ENCODE results near the gene SPATA13.
"Not testable (repeated sequence)": the region's sequence is repeated elsewhere in the genome, so short reads cannot be mapped to it uniquely, and the experiment has no call there.

DNA sequence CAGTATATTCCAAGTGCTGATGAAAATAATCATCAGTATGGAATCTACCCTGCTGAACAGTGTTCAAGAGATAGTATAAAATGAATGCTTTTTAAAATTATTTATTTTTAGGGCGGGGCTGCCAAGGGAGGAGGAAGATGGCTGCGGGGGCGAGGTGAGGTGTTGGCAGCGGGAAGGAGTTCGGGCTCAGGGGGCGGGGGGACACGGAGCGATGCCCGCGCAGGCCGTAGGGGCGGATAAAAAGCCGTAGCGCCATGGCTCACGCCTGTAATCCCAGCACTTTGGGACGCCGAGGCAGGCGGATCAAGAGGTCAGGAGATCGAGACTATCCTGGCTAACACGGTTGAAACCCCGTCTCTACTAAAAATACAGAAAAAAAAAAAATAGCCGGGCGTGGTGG lies 167.1 kb downstream of the SPATA13 start:
- not testable (repeated sequence) for TF ChIP-seq PPARA (CRISPR knock-in tag; IDR thresholded peaks at IDR 0.05; ENCODE audit: borderline replicate concordance); RARB (CRISPR knock-in tag; IDR thresholded peaks at IDR 0.05); ZNF565 (CRISPR knock-in tag; conservative IDR thresholded peaks at IDR 0.05; ENCODE audit: low read depth); ZFP3 (CRISPR knock-in tag; IDR thresholded peaks at IDR 0.05); CREB5 (CRISPR knock-in tag; IDR thresholded peaks at IDR 0.05; ENCODE audit: low read depth); ZFP30 (CRISPR knock-in tag; IDR thresholded peaks at IDR 0.05)
- TF ChIP-seq, protein P1, sequence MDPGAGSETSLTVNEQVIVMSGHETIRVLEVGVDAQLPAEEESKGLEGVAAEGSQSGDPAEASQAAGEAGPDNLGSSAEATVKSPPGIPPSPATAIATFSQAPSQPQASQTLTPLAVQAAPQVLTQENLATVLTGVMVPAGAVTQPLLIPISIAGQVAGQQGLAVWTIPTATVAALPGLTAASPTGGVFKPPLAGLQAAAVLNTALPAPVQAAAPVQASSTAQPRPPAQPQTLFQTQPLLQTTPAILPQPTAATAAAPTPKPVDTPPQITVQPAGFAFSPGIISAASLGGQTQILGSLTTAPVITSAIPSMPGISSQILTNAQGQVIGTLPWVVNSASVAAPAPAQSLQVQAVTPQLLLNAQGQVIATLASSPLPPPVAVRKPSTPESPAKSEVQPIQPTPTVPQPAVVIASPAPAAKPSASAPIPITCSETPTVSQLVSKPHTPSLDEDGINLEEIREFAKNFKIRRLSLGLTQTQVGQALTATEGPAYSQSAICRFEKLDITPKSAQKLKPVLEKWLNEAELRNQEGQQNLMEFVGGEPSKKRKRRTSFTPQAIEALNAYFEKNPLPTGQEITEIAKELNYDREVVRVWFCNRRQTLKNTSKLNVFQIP (CRISPR knock-in tag; IDR thresholded peaks at IDR 0.05; ENCODE audit: borderline replicate concordance, low read depth) = not testable (repeated sequence)
- TF ChIP-seq, protein P2, sequence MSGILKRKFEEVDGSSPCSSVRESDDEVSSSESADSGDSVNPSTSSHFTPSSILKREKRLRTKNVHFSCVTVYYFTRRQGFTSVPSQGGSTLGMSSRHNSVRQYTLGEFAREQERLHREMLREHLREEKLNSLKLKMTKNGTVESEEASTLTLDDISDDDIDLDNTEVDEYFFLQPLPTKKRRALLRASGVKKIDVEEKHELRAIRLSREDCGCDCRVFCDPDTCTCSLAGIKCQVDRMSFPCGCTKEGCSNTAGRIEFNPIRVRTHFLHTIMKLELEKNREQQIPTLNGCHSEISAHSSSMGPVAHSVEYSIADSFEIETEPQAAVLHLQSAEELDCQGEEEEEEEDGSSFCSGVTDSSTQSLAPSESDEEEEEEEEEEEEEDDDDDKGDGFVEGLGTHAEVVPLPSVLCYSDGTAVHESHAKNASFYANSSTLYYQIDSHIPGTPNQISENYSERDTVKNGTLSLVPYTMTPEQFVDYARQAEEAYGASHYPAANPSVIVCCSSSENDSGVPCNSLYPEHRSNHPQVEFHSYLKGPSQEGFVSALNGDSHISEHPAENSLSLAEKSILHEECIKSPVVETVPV (CRISPR knock-in tag; IDR thresholded peaks at IDR 0.05) = not testable (repeated sequence)

Measured in SK-N-SH treated with all-trans-retinoic acid at 6 μM for 48 hours (cell line).